ENCODE data around the gene GSTM5. TPM values are rescaled to one million over a fixed set of nuclear protein-coding genes. Genes with fewer than 3 reads are reported as not detected.
"Not testable (repeated sequence)": the region's sequence is repeated elsewhere in the genome, so short reads cannot be mapped to it uniquely, and the experiment has no call there.

The GSTM5 gene
- total RNA-seq, 2 experiments from 2014 or later: not detected

GRCh38 chr1:109751531-109752260 lies 39.6 kb downstream of the GSTM5 start:
- Histone ChIP-seq H4K20me1 (ENCODE audit: insufficient read depth, low read length) (no peaks in the 10 kb centered on the region), H3K9me3 (ENCODE audit: low read length) (no peaks in the 10 kb centered on the region), H3K27ac (ENCODE audit: low read depth, low read length, poor library complexity, severe bottlenecking) (no peak overlapping the region), H3K4me1 (ENCODE audit: insufficient read depth, low read length, poor library complexity, severe bottlenecking) (no peaks in the 10 kb centered on the region), H3K9me2 (ENCODE audit: insufficient read depth, low read length) (no peaks in the 10 kb centered on the region), H2AFZ (ENCODE audit: low read length) (no peak overlapping the region), H3K4me2 (ENCODE audit: low read length) (no peak overlapping the region), H3K79me2 (ENCODE audit: insufficient read depth, low read depth, low read length) (no peaks in the 10 kb centered on the region), H3K36me3 (ENCODE audit: insufficient read depth, low read length) (no peaks in the 10 kb centered on the region), H3K4me3 (ENCODE audit: low read depth, low read length, poor library complexity, severe bottlenecking) (no peak overlapping the region)
- ChIA-PET CTCF (ENCODE audit: unreplicated experiment) (no interaction called here), POLR2A (no interaction called here)
- DNase-seq (ENCODE audit: low spot score): no peak
- intact Hi-C loops (cut with micrococcal nuclease; ENCODE audit: unreplicated experiment): no loop called here
- TF ChIP-seq EZH2phosphoT487 (IDR thresholded peaks at IDR 0.05; ENCODE audit: borderline replicate concordance, low read depth, low read length) (no peak), CTCF (conservative IDR thresholded peaks at IDR 0.05; ENCODE audit: low read length) (no peak)
- no TSS peak for BruUV-seq (replicated peaks)

- POLR2A ChIA-PET: interaction anchor here (1.1 kb wide), 1 partner anchor 97 kb away, joined by 3 read pairs; no protein-coding TSS in a partner anchor
- intact Hi-C loops (cut with micrococcal nuclease; ENCODE audit: unreplicated experiment): no loop called here
- Histone ChIP-seq H4K20me1 (ENCODE audit: insufficient read depth, low read length) (no peaks in the 10 kb centered on the region), H3K36me3 (ENCODE audit: insufficient read depth, low read length) (no peaks in the 10 kb centered on the region), H3K4me2 (ENCODE audit: low read length) (no peak overlapping the region), H2AFZ (ENCODE audit: low read length) (no peak overlapping the region), H3K27ac (ENCODE audit: low read depth, low read length, poor library complexity, severe bottlenecking) (no peak overlapping the region), H3K4me1 (ENCODE audit: insufficient read depth, low read length, poor library complexity, severe bottlenecking) (no peaks in the 10 kb centered on the region), H3K9me3 (ENCODE audit: low read length) (no peaks in the 10 kb centered on the region), H3K4me3 (ENCODE audit: low read depth, low read length, poor library complexity, severe bottlenecking) (no peak overlapping the region), H3K9me2 (ENCODE audit: insufficient read depth, low read length) (no peaks in the 10 kb centered on the region), H3K79me2 (ENCODE audit: insufficient read depth, low read depth, low read length) (no peaks in the 10 kb centered on the region)
- DNase-seq (ENCODE audit: low spot score): no peak
- no TSS peak for BruUV-seq (replicated peaks)
- CTCF ChIA-PET (ENCODE audit: unreplicated experiment): no interaction called here
- no peak for TF ChIP-seq EZH2phosphoT487 (IDR thresholded peaks at IDR 0.05; ENCODE audit: borderline replicate concordance, low read depth, low read length)
- TF ChIP-seq CTCF (conservative IDR thresholded peaks at IDR 0.05; ENCODE audit: low read length): no peak
Observed at GRCh38 chr1:109754738-109755137, 42.7 kb downstream of the GSTM5 start.

- H3K79me2 ChIP-seq (ENCODE audit: insufficient read depth, low read depth, low read length); H2AFZ ChIP-seq (ENCODE audit: low read length); H3K4me3 ChIP-seq (ENCODE audit: low read depth, low read length, poor library complexity, severe bottlenecking); DNase-seq (ENCODE audit: low spot score); H3K27ac ChIP-seq (ENCODE audit: low read depth, low read length, poor library complexity, severe bottlenecking); BruUV-seq (replicated peaks); CTCF ChIA-PET (ENCODE audit: unreplicated experiment); H3K9me2 ChIP-seq (ENCODE audit: insufficient read depth, low read length); intact Hi-C loops (cut with micrococcal nuclease; ENCODE audit: unreplicated experiment); H4K20me1 ChIP-seq (ENCODE audit: insufficient read depth, low read length); H3K36me3 ChIP-seq (ENCODE audit: insufficient read depth, low read length); H3K9me3 ChIP-seq (ENCODE audit: low read length); H3K4me1 ChIP-seq (ENCODE audit: insufficient read depth, low read length, poor library complexity, severe bottlenecking); H3K4me2 ChIP-seq (ENCODE audit: low read length): not testable (repeated sequence)
- POLR2A ChIA-PET: interaction anchor here (0.6 kb wide), 1 partner anchor 186 kb away, joined by 3 read pairs; no protein-coding TSS in a partner anchor
Observed at GRCh38 chr1:109756325-109756724, 44.3 kb downstream of the GSTM5 start.

All from OCI-LY7 (cell line).